Mesenchymal stem cell (in vitro differentiated cells and primary cell): ENCODE measurements around the gene SSBP2.

Source experiments
- DNase-seq: peaks from one replicate; pipeline ENCODE4 v3.0.0-alpha.2; 2013
- H2AFZ ChIP-seq: one replicate; pipeline ENCODE4 v1.6.1; 2013; ENCODE audit warnings: low read depth, mild to moderate bottlenecking, control low read depth, inconsistent platforms, low read length, moderate library complexity
- H2AK5ac ChIP-seq: 2 replicates; pipeline ENCODE4 v1.6.1; 2013; ENCODE audit warnings: low read length, moderate library complexity, mild to moderate bottlenecking, inconsistent platforms; ENCODE audit not compliant: severe bottlenecking
- H2BK120ac ChIP-seq: one replicate; pipeline ENCODE4 v1.6.1; 2013; ENCODE audit warnings: low read depth, mild to moderate bottlenecking, inconsistent platforms, low read length, moderate library complexity
- H2BK12ac ChIP-seq, 2 experiments: one replicate each; pipeline ENCODE4 v1.6.1; 2013; ENCODE audit warnings: inconsistent platforms in 2 of 2, low read length in 2 of 2, mild to moderate bottlenecking in 2 of 2, moderate library complexity in 2 of 2, control low read depth in 1 of 2
- H2BK15ac ChIP-seq: one replicate; pipeline ENCODE4 v1.6.1; 2013; ENCODE audit warnings: mild to moderate bottlenecking, low read depth, inconsistent platforms; ENCODE audit not compliant: poor library complexity, severe bottlenecking
- H2BK5ac ChIP-seq: 2 replicates; pipeline ENCODE4 v1.6.1; 2013; ENCODE audit warnings: low read depth, mild to moderate bottlenecking, low read length, control low read depth, inconsistent platforms; ENCODE audit not compliant: poor library complexity, severe bottlenecking
- H3K14ac ChIP-seq, 2 experiments: one replicate each; pipeline ENCODE4 v1.6.1; 2013; ENCODE audit warnings: inconsistent platforms in 2 of 2, low read length in 2 of 2, control low read depth in 1 of 2, mild to moderate bottlenecking in 1 of 2, moderate library complexity in 1 of 2
- H3K18ac ChIP-seq, 2 experiments: one replicate each; pipeline ENCODE4 v1.6.1; 2013; ENCODE audit warnings: inconsistent platforms in 2 of 2, low read length in 2 of 2, control low read depth in 1 of 2, low read depth in 1 of 2, mild to moderate bottlenecking in 1 of 2
- H3K23ac ChIP-seq, 2 experiments: one replicate each; pipeline ENCODE4 v1.6.1; 2013; ENCODE audit warnings: inconsistent platforms in 2 of 2, low read length in 2 of 2, mild to moderate bottlenecking in 2 of 2, moderate library complexity in 2 of 2, control low read depth in 1 of 2
- H3K27ac ChIP-seq: 2 replicates; pipeline ENCODE4 v1.5.1; 2013; ENCODE audit warnings: mild to moderate bottlenecking, moderate library complexity, low read length, control low read depth, inconsistent platforms; ENCODE audit not compliant: poor library complexity, severe bottlenecking
- H3K27me3 ChIP-seq, 2 experiments: 2 replicates each; pipeline versions ENCODE4 v1.6.1 to v1.7.0; 2013; ENCODE audit warnings: low read length in 2 of 2, mild to moderate bottlenecking in 2 of 2, moderate library complexity in 2 of 2, control low read depth in 1 of 2, inconsistent platforms in 1 of 2; ENCODE audit not compliant: control insufficient read depth in 1 of 2, insufficient read depth in 1 of 2
- H3K36me3 ChIP-seq, 2 experiments: 2 replicates each; pipeline versions ENCODE4 v1.6.1 to v1.7.0; 2013; ENCODE audit warnings: low read length in 2 of 2, control low read depth in 1 of 2, inconsistent platforms in 1 of 2, low read depth in 1 of 2, mild to moderate bottlenecking in 1 of 2; ENCODE audit not compliant: insufficient read depth in 2 of 2, control insufficient read depth in 1 of 2
- H3K4ac ChIP-seq, 2 experiments: one replicate each; pipeline ENCODE4 v1.6.1; 2013; ENCODE audit warnings: inconsistent platforms in 2 of 2, low read length in 2 of 2, mild to moderate bottlenecking in 2 of 2, moderate library complexity in 2 of 2, control low read depth in 1 of 2, low read depth in 1 of 2
- H3K4me1 ChIP-seq: 2 replicates; pipeline ENCODE4 v1.6.1; 2013; ENCODE audit warnings: low read depth, low read length, control low read depth; ENCODE audit not compliant: control insufficient read depth, insufficient read depth
- H3K4me2 ChIP-seq: 2 replicates; pipeline ENCODE4 v1.6.1; 2013; ENCODE audit warnings: low read length, mild to moderate bottlenecking, inconsistent platforms; ENCODE audit not compliant: poor library complexity, severe bottlenecking
- H3K4me3 ChIP-seq, 2 experiments: 2 replicates each; pipeline versions ENCODE4 v1.5.1 to v1.7.0; 2013; ENCODE audit warnings: low read length in 2 of 2, mild to moderate bottlenecking in 2 of 2, control low read depth in 1 of 2, low read depth in 1 of 2; ENCODE audit not compliant: insufficient read depth in 1 of 2
- H3K79me1 ChIP-seq: replicated peaks from 2 replicates; pipeline ENCODE4 v1.6.1; 2013; ENCODE audit warnings: mild to moderate bottlenecking, control low read depth, low read length, inconsistent platforms; ENCODE audit not compliant: poor library complexity, severe bottlenecking
- H3K9ac ChIP-seq: 2 replicates; pipeline ENCODE4 v1.7.0; 2013; ENCODE audit warnings: mild to moderate bottlenecking, low read length, moderate library complexity
- H3K9me3 ChIP-seq: 2 replicates; pipeline ENCODE4 v1.7.0; 2013; ENCODE audit warnings: mild to moderate bottlenecking, low read length; ENCODE audit not compliant: control insufficient read depth
- H4K8ac ChIP-seq: one replicate; pipeline ENCODE4 v1.6.1; 2013; ENCODE audit warnings: inconsistent platforms, mild to moderate bottlenecking, low read length, moderate library complexity
- H4K91ac ChIP-seq: one replicate; pipeline ENCODE4 v1.6.1; 2013; ENCODE audit warnings: mild to moderate bottlenecking, low read length, inconsistent platforms
- WGBS: methylation state at CpG from one replicate; pipeline ENCODE4 v1.1.7; 2013; ENCODE audit warnings: mixed read lengths; 5-methylcytosine and 5-hydroxymethylcytosine counted together

Gene SSBP2

GRCh38 chr5:81607693-81608092 is 143.2 kb downstream of the SSBP2 start:
- Histone ChIP-seq H2BK15ac (no peak overlapping the region), H2AK5ac (no peak overlapping the region), H2BK12ac (no peak overlapping the region), H3K9me3 (peaks cover 4% of the 10 kb centered on the region), H2AFZ (no peak overlapping the region), H3K18ac (no peak overlapping the region), H3K27ac (no peak overlapping the region), H3K79me1 (no peaks in the 10 kb centered on the region), H4K91ac (no peak overlapping the region), H3K23ac (no peak overlapping the region), H4K8ac (no peak overlapping the region), H2BK120ac (no peak overlapping the region), H2BK5ac (no peak overlapping the region), H3K36me3 (peaks cover 4 to 14% of the 10 kb centered on the region in 2 experiments), H3K4me1 (no peaks in the 10 kb centered on the region), H3K27me3 (no peaks in the 10 kb centered on the region), H3K9ac (no peak overlapping the region), H3K4me3 (no peak overlapping the region), H3K4me2 (no peak overlapping the region), H3K14ac (no peak overlapping the region), H3K4ac (no peak overlapping the region)
- no peak for DNase-seq
- 100% methylated on average over 1 of the region's 1 CpG for WGBS

GRCh38 chr5:81606150-81606549 is 144.7 kb downstream of the SSBP2 start:
- no peak overlapping the region for H2AFZ ChIP-seq
- H3K23ac ChIP-seq: no peak overlapping the region
- H3K4me2 ChIP-seq: no peak overlapping the region
- H3K4me1 ChIP-seq: no peaks in the 10 kb centered on the region
- H3K9me3 ChIP-seq: peaks cover 4% of the 10 kb centered on the region
- no peak overlapping the region for H3K9ac ChIP-seq
- H2BK120ac ChIP-seq: no peak overlapping the region
- H2BK5ac ChIP-seq: no peak overlapping the region
- no peaks in the 10 kb centered on the region for H3K27me3 ChIP-seq
- no peak overlapping the region for H3K27ac ChIP-seq
- H2AK5ac ChIP-seq: no peak overlapping the region
- H4K8ac ChIP-seq: no peak overlapping the region
- H2BK12ac ChIP-seq: no peak overlapping the region
- H3K14ac ChIP-seq: no peak overlapping the region
- H4K91ac ChIP-seq: no peak overlapping the region
- WGBS: 75% methylated on average over 1 of the region's 2 CpGs
- no peak overlapping the region for H3K4ac ChIP-seq
- H3K36me3 ChIP-seq: peaks cover 4 to 14% of the 10 kb centered on the region in 2 experiments
- no peak overlapping the region for H3K4me3 ChIP-seq
- no peaks in the 10 kb centered on the region for H3K79me1 ChIP-seq
- no peak for DNase-seq
- no peak overlapping the region for H3K18ac ChIP-seq
- no peak overlapping the region for H2BK15ac ChIP-seq

- H4K8ac ChIP-seq: no peak overlapping the region
- no peak overlapping the region for H4K91ac ChIP-seq
- DNase-seq: no peak
- H3K23ac ChIP-seq: no peak overlapping the region
- no peak overlapping the region for H2AK5ac ChIP-seq
- no peak overlapping the region for H3K4ac ChIP-seq
- H2BK120ac ChIP-seq: no peak overlapping the region
- H3K9me3 ChIP-seq: peaks cover 4% of the 10 kb centered on the region
- H3K4me3 ChIP-seq: no peak overlapping the region
- no peak overlapping the region for H3K14ac ChIP-seq
- H3K27ac ChIP-seq: no peak overlapping the region
- no peak overlapping the region for H2BK15ac ChIP-seq
- 100% methylated on average over 1 of the region's 2 CpGs for WGBS
- H3K36me3 ChIP-seq: peaks cover 4 to 12% of the 10 kb centered on the region in 2 experiments
- no peak overlapping the region for H3K4me2 ChIP-seq
- no peaks in the 10 kb centered on the region for H3K27me3 ChIP-seq
- H3K4me1 ChIP-seq: no peaks in the 10 kb centered on the region
- no peak overlapping the region for H2AFZ ChIP-seq
- no peak overlapping the region for H2BK5ac ChIP-seq
- H3K79me1 ChIP-seq: no peaks in the 10 kb centered on the region
- no peak overlapping the region for H3K9ac ChIP-seq
- H3K18ac ChIP-seq: no peak overlapping the region
- H2BK12ac ChIP-seq: no peak overlapping the region
These were observed 145.6 kb downstream of the SSBP2 start for GRCh38 chr5:81605299-81605698.

- Histone ChIP-seq H3K4me1 (no peaks in the 10 kb centered on the region), H2AFZ (no peak overlapping the region), H2BK120ac (no peak overlapping the region), H3K79me1 (no peaks in the 10 kb centered on the region), H3K36me3 (peaks cover 0 to 9% of the 10 kb centered on the region in 2 experiments), H3K23ac (no peak overlapping the region), H3K9me3 (peaks cover 5% of the 10 kb centered on the region), H4K91ac (no peak overlapping the region), H3K27ac (no peak overlapping the region), H2AK5ac (no peak overlapping the region), H2BK5ac (no peak overlapping the region), H3K27me3 (no peaks in the 10 kb centered on the region), H4K8ac (no peak overlapping the region), H3K4me2 (no peak overlapping the region), H2BK15ac (no peak overlapping the region), H2BK12ac (no peak overlapping the region), H3K9ac (no peak overlapping the region), H3K14ac (no peak overlapping the region), H3K4ac (no peak overlapping the region), H3K4me3 (no peak overlapping the region), H3K18ac (no peak overlapping the region)
- DNase-seq: no peak
These were observed 146.7 kb downstream of the SSBP2 start for GRCh38 chr5:81604193-81604592.
